ENCODE data around the gene TFEB.

- TF ChIP-seq CTCF (IDR thresholded peaks at IDR 0.05) (no peak), EZH2phosphoT487 (IDR thresholded peaks at IDR 0.05) (no peak), EZH2 (IDR thresholded peaks at IDR 0.05) (no peak)
Observed at GRCh38 chr6:41648070-41648585, 87.3 kb downstream of the TFEB start.
